Loucy (cell line): ENCODE data around the gene DAP.

Experiments used
- EZH2phosphoT487 ChIP-seq: fragments of 200-600 bp; IDR thresholded peaks from 2 replicates; pipeline ENCODE4 v1.6.1; 2018; ENCODE audit warnings: antibody characterized with exemption, mild to moderate bottlenecking, moderate library complexity, borderline replicate concordance
- TF ChIP-seq, protein P1 (sequence below): fragments of 200-600 bp; sonication (generic); conservative IDR thresholded peaks from 2 replicates; pipeline ENCODE4 v1.5.1; 2014; ENCODE audit warnings: mild to moderate bottlenecking, antibody characterized with exemption, low read length

DNA sequence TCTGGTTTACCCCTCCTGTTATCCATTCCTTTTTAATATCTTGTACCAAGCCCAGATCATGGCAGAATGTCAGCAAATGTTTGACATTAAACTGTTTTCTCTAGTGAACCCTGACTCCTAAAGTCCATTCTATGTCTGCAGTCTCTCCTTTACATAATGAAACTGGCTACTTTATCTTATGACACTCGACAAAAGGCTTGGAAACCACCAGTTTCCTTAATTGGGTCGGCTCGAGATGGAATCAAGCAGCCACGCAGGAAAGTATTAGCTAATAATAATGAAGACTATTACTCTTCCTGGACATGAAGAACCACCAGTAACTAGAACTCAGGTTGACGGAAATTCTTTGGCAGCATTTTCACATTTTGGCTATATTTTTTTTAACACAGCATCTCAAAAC, 17.5 kb downstream of the DAP start:
- TF ChIP-seq EZH2phosphoT487, result no peak
- TF ChIP-seq, protein P1, sequence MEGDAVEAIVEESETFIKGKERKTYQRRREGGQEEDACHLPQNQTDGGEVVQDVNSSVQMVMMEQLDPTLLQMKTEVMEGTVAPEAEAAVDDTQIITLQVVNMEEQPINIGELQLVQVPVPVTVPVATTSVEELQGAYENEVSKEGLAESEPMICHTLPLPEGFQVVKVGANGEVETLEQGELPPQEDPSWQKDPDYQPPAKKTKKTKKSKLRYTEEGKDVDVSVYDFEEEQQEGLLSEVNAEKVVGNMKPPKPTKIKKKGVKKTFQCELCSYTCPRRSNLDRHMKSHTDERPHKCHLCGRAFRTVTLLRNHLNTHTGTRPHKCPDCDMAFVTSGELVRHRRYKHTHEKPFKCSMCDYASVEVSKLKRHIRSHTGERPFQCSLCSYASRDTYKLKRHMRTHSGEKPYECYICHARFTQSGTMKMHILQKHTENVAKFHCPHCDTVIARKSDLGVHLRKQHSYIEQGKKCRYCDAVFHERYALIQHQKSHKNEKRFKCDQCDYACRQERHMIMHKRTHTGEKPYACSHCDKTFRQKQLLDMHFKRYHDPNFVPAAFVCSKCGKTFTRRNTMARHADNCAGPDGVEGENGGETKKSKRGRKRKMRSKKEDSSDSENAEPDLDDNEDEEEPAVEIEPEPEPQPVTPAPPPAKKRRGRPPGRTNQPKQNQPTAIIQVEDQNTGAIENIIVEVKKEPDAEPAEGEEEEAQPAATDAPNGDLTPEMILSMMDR, result no peak
